Measurements from ENCODE around the gene IFT122.

The IFT122 gene

DNA sequence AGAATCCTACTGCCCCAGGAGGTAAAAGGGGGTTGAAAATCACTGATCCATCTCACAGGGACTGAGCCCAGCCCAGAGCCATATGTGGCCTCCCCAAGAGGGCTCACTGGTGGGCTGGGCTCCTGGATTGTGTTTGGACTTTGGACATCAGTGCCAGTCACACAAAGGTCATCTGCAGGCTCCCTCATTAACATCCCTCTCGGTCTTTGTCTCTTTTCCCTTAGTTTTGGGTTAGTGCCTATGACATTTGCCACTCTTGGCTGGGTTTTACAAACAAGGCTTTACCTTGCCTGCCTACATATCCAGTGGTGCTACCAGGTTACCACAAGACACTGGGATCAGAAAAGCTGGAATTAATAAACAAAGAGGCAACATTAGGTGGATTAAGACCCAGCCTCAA, 27.9 kb downstream of the IFT122 start:
- no peak for TF ChIP-seq CTCF (IDR thresholded peaks at IDR 0.05; ENCODE audit: borderline replicate concordance, control extremely low read depth, extremely low read depth, insufficient read depth, missing control alignments)
- no peak for DNase-seq (ENCODE audit: low spot score)
- in situ Hi-C loops (cut with MboI; ENCODE audit: low sequenced_read_pairs, unreplicated experiment), result no loop called here

GRCh38 chr3:129469026-129469425, 29.0 kb downstream of the IFT122 start:
- in situ Hi-C loops (cut with MboI; ENCODE audit: low sequenced_read_pairs, unreplicated experiment), result no loop called here
- DNase-seq (ENCODE audit: low spot score), result no peak
- TF ChIP-seq CTCF (IDR thresholded peaks at IDR 0.05; ENCODE audit: borderline replicate concordance, control extremely low read depth, extremely low read depth, insufficient read depth, missing control alignments), result no peak

DNA sequence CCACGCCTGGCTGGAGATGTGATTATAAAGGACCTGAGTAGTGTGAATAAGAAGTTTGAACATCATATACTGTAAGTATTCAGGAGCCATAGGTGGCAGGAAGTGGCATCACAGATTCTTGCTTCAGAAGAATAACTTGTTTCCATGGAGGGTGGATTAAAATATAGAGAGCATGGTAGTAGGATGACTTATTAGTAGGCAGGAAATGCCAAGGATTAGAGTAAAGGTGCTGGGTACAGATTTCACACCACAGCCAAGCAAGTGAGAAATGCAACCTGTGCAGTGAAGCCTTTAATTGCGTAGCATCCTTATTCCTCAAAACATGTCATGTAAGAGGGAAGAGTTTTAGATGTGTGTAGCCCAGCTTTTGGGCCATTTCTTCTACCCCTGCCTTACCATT, 30.8 kb downstream of the IFT122 start:
- TF ChIP-seq CTCF (IDR thresholded peaks at IDR 0.05; ENCODE audit: borderline replicate concordance, control extremely low read depth, extremely low read depth, insufficient read depth, missing control alignments), result no peak
- in situ Hi-C loops (cut with MboI; ENCODE audit: low sequenced_read_pairs, unreplicated experiment), result no loop called here
- no peak for DNase-seq (ENCODE audit: low spot score)

GRCh38 chr3:129473067-129473768, 33.2 kb downstream of the IFT122 start:
- TF ChIP-seq CTCF (IDR thresholded peaks at IDR 0.05; ENCODE audit: borderline replicate concordance, control extremely low read depth, extremely low read depth, insufficient read depth, missing control alignments), result no peak
- in situ Hi-C loops (cut with MboI; ENCODE audit: low sequenced_read_pairs, unreplicated experiment), result no loop called here
- no peak for DNase-seq (ENCODE audit: low spot score)

GRCh38 chr3:129473769-129474152, 33.7 kb downstream of the IFT122 start:
- TF ChIP-seq CTCF (IDR thresholded peaks at IDR 0.05; ENCODE audit: borderline replicate concordance, control extremely low read depth, extremely low read depth, insufficient read depth, missing control alignments), result no peak
- no peak for DNase-seq (ENCODE audit: low spot score)
- in situ Hi-C loops (cut with MboI; ENCODE audit: low sequenced_read_pairs, unreplicated experiment), result no loop called here

- TF ChIP-seq CTCF (IDR thresholded peaks at IDR 0.05; ENCODE audit: borderline replicate concordance, control extremely low read depth, extremely low read depth, insufficient read depth, missing control alignments), result no peak
- in situ Hi-C loops (cut with MboI; ENCODE audit: low sequenced_read_pairs, unreplicated experiment), result loop anchor here (25.0 kb wide), 1 partner anchor 362 kb away; no protein-coding TSS in a partner anchor
- no peak for DNase-seq (ENCODE audit: low spot score)
Observed at GRCh38 chr3:129474984-129475804, 35.2 kb downstream of the IFT122 start.
